Thyroid gland (tissue), 4 donors: ENCODE measurements around the gene ALPG. TPM values are rescaled to one million over a fixed set of nuclear protein-coding genes. Genes with fewer than 3 reads are reported as not detected.
"Not testable (repeated sequence)": the region's sequence is repeated elsewhere in the genome, so short reads cannot be mapped to it uniquely, and the experiment has no call there.

Source experiments
- DNase-seq, 2 donors: peaks; one replicate each; pipeline ENCODE4 v3.0.0-alpha.2; 2019
- H3K27ac ChIP-seq, 3 donors: fragments of 200-600 bp; sonication (generic); 1 replicate in 2 of 3; 2 replicates in 1 of 3; pipeline ENCODE4 v1.5.1; 2016 to 2019; ENCODE audit warnings: mild to moderate bottlenecking in 1 of 3, moderate library complexity in 1 of 3
- H3K27me3 ChIP-seq: fragments of 200-600 bp; sonication (generic); one replicate; pipeline ENCODE4 v1.5.1; 2019
- H3K36me3 ChIP-seq, 2 donors: fragments of 200-600 bp; sonication (generic); one replicate each; pipeline ENCODE4 v1.5.1; 2016 to 2019
- H3K4me1 ChIP-seq, 2 donors: fragments of 200-600 bp; sonication (generic); one replicate each; pipeline ENCODE4 v1.5.1; 2017 to 2019
- H3K4me3 ChIP-seq, 3 donors: fragments of 200-600 bp; sonication (generic); replicated peaks in 1 of 3; 1 replicate in 2 of 3; 2 replicates in 1 of 3; pipeline ENCODE4 v1.5.1; 2016; ENCODE audit warnings: mild to moderate bottlenecking in 1 of 3
- H3K9me3 ChIP-seq: fragments of 200-600 bp; sonication (generic); one replicate; pipeline ENCODE4 v1.5.1; 2017
- CTCF ChIP-seq, 6 experiments: fragments of 200-600 bp in 3 of 6; fragments of 450-650 bp in 3 of 6; sonication (generic) in 3 of 6; IDR thresholded peaks; one replicate each; pipeline ENCODE4 v1.5.1; 2016 to 2019; ENCODE audit warnings: antibody characterized with exemption in 6 of 6, mild to moderate bottlenecking in 2 of 6, inconsistent platforms in 1 of 6, moderate library complexity in 1 of 6
- POLR2A ChIP-seq, 2 donors: fragments of 450-650 bp; IDR thresholded peaks; one replicate each; pipeline ENCODE4 v1.6.1; 2017; ENCODE audit warnings: antibody characterized with exemption in 2 of 2, mild to moderate bottlenecking in 2 of 2, moderate library complexity in 1 of 2
- WGBS, 2 donors: methylation state at CpG; one replicate each; pipeline ENCODE4 v1.1.5; 2017; 5-methylcytosine and 5-hydroxymethylcytosine counted together
- intact Hi-C: fragments of 100-400 bp; cut with DNase I; formaldehyde crosslinking; loops from one replicate; pipeline ENCODE4 v1.15.1; 2023
- total RNA-seq, 4 donors: library from RNA; depleted of rRNA; stranded (reverse); fragments of >200 nt; gene quantifications; one replicate each; pipeline ENCODE4 v1.2.3, GENCODE V29; 2016

The ALPG gene
- total RNA-seq, 4 donors from 2014 or later = not detected

GRCh38 chr2:232400256-232401015, 6.2 kb upstream of the ALPG start:
- H3K36me3 ChIP-seq = no peaks in the 10 kb centered on the region
- TF ChIP-seq CTCF (IDR thresholded peaks at IDR 0.05) (no peak), POLR2A (IDR thresholded peaks at IDR 0.05) (no peak)
- intact Hi-C loops = no loop called here
- H3K27ac ChIP-seq = no peak overlapping the region
- no peaks in the 10 kb centered on the region for H3K4me1 ChIP-seq
- DNase-seq = no peak
- WGBS, 2 donors = 49 to 58% methylated on average over 9 of the region's 9 CpGs
- no peaks in the 10 kb centered on the region for H3K9me3 ChIP-seq
- H3K4me3 ChIP-seq = no peak overlapping the region
- no peaks in the 10 kb centered on the region for H3K27me3 ChIP-seq

GRCh38 chr2:232402518-232402917, 4.1 kb upstream of the ALPG start:
- H3K9me3 ChIP-seq = no peaks in the 10 kb centered on the region
- no peak overlapping the region for H3K27ac ChIP-seq
- DNase-seq = no peak
- H3K27me3 ChIP-seq = no peaks in the 10 kb centered on the region
- intact Hi-C loops = no loop called here
- no peak overlapping the region for H3K4me3 ChIP-seq
- 88 to 92% methylated on average over 3 of the region's 3 CpGs for WGBS, 2 donors
- no peaks in the 10 kb centered on the region for H3K36me3 ChIP-seq
- TF ChIP-seq CTCF (IDR thresholded peaks at IDR 0.05) (no peak), POLR2A (IDR thresholded peaks at IDR 0.05) (no peak)
- no peaks in the 10 kb centered on the region for H3K4me1 ChIP-seq

- Histone ChIP-seq H3K4me1 (no peaks in the 10 kb centered on the region), H3K36me3 (no peaks in the 10 kb centered on the region), H3K9me3 (no peaks in the 10 kb centered on the region), H3K27ac (no peak overlapping the region), H3K27me3 (no peaks in the 10 kb centered on the region), H3K4me3 (no peak overlapping the region)
- DNase-seq = no peak
- TF ChIP-seq CTCF (IDR thresholded peaks at IDR 0.05) (no peak), POLR2A (IDR thresholded peaks at IDR 0.05) (no peak)
- 85 to 93% methylated on average over 9 to 11 of the region's 11 CpGs for WGBS, 2 donors
- intact Hi-C loops = no loop called here
Measured at GRCh38 chr2:232405943-232406510, 617 bp upstream of the ALPG start.

GRCh38 chr2:232407428-232408150, 945 bp downstream of the ALPG start:
- intact Hi-C loops, H3K4me3 ChIP-seq, H3K36me3 ChIP-seq, H3K27me3 ChIP-seq, H3K4me1 ChIP-seq, H3K27ac ChIP-seq, DNase-seq, H3K9me3 ChIP-seq: not testable (repeated sequence)
- 92 to 97% methylated on average over 16 to 30 of the region's 30 CpGs for WGBS, 2 donors

DNA sequence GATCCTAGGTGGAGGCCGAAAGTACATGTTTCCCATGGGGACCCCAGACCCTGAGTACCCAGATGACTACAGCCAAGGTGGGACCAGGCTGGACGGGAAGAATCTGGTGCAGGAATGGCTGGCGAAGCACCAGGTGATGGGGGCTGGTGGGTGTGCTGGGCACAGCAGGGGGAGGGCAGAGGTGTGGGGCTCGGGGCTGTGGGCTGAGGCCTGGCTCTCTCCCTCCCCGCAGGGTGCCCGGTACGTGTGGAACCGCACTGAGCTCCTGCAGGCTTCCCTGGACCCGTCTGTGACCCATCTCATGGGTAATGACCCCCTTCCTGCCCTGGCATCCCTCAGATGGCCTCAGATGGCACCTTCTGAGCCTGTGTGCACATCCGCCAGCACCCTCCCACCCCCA, 1.6 kb downstream of the ALPG start:
- H3K4me1 ChIP-seq, H3K27ac ChIP-seq, intact Hi-C loops, H3K9me3 ChIP-seq, H3K36me3 ChIP-seq, H3K4me3 ChIP-seq, DNase-seq, H3K27me3 ChIP-seq: not testable (repeated sequence)
- 92% methylated on average over 5 of the region's 10 CpGs; no CpG with 5 or more reads in 1 of the 2 donors for WGBS, 2 donors

GRCh38 chr2:232409617-232410016, 3.0 kb downstream of the ALPG start:
- intact Hi-C loops, H3K9me3 ChIP-seq, H3K27me3 ChIP-seq, H3K27ac ChIP-seq, H3K4me1 ChIP-seq, DNase-seq, H3K4me3 ChIP-seq, H3K36me3 ChIP-seq: not testable (repeated sequence)
- 55 to 77% methylated on average over 12 to 20 of the region's 40 CpGs for WGBS, 2 donors
